Measurements from ENCODE around the gene RNF43.

GRCh38 chr17:58383892-58384462, 33.4 kb downstream of the RNF43 start:
- TF ChIP-seq, protein P1, sequence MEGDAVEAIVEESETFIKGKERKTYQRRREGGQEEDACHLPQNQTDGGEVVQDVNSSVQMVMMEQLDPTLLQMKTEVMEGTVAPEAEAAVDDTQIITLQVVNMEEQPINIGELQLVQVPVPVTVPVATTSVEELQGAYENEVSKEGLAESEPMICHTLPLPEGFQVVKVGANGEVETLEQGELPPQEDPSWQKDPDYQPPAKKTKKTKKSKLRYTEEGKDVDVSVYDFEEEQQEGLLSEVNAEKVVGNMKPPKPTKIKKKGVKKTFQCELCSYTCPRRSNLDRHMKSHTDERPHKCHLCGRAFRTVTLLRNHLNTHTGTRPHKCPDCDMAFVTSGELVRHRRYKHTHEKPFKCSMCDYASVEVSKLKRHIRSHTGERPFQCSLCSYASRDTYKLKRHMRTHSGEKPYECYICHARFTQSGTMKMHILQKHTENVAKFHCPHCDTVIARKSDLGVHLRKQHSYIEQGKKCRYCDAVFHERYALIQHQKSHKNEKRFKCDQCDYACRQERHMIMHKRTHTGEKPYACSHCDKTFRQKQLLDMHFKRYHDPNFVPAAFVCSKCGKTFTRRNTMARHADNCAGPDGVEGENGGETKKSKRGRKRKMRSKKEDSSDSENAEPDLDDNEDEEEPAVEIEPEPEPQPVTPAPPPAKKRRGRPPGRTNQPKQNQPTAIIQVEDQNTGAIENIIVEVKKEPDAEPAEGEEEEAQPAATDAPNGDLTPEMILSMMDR (IDR thresholded peaks at IDR 0.05) = no peak
- no peak for TF ChIP-seq POLR2A (IDR thresholded peaks at IDR 0.05)
